ENCODE data around the gene OR6V1.

GRCh38 chr7:143018931-143019330, 33.2 kb upstream of the OR6V1 start:
- TF ChIP-seq CTCF (conservative IDR thresholded peaks at IDR 0.05): no peak
- TF ChIP-seq ZFX (IDR thresholded peaks at IDR 0.05): no peak

Measured in C4-2B (cell line).